ENCODE measurements around the gene ANKRD13A. TPM values are rescaled to one million over a fixed set of nuclear protein-coding genes. Genes with fewer than 3 reads are reported as not detected.

Gene ANKRD13A
- total and polyA plus RNA-seq, 9 donors = 18.3 to 53.4 (median 35.2) TPM

GRCh38 chr12:110029290-110029815, 30.1 kb downstream of the ANKRD13A start:
- Histone ChIP-seq H3K27me3 (no peaks in the 10 kb centered on the region), H3K9me3 (no peaks in the 10 kb centered on the region), H3K4me3 (no peak overlapping the region), H3K36me3 (no peaks in the 10 kb centered on the region), H3K27ac (no peak overlapping the region), H3K4me1 (ENCODE audit: insufficient read depth) (no peaks in the 10 kb centered on the region)
- DNase-seq = no peak
- no peak for TF ChIP-seq EP300 (IDR thresholded peaks at IDR 0.05)
- TF ChIP-seq POLR2A (IDR thresholded peaks at IDR 0.05) = no peak
- 69 to 92% (median 77%) methylated on average over 2 of the region's 2 CpGs for WGBS, 3 donors
- intact Hi-C loops (cut with DNase I) = no loop called here

DNA sequence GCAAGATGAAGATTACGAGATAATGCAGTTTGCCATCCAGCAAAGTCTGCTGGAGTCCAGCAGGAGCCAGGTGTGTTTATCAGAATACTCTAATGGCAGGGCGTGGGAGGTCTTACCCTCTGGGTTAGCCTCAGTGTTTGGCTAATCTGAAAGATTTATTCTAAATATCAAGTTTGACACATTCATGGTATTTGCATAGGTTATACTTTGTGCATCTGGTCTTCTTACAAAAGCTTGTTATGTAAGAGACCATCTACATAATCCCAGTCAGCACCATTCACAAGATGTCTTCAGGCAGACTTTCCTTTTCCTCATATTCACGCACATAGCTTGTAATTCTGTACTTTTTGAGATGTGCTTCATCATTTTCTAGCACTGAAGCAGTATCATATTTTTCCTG, 34.7 kb downstream of the ANKRD13A start:
- intact Hi-C loops (cut with DNase I) = no loop called here
- no peaks in the 10 kb centered on the region for H3K36me3 ChIP-seq
- DNase-seq = no peak

GRCh38 chr12:110035534-110036104, 36.4 kb downstream of the ANKRD13A start:
- H3K4me1 ChIP-seq (ENCODE audit: insufficient read depth) = peaks cover 6% of the 10 kb centered on the region

More for the DNA sequence above, 34.7 kb downstream of the ANKRD13A start:
- TF ChIP-seq, protein P1, sequence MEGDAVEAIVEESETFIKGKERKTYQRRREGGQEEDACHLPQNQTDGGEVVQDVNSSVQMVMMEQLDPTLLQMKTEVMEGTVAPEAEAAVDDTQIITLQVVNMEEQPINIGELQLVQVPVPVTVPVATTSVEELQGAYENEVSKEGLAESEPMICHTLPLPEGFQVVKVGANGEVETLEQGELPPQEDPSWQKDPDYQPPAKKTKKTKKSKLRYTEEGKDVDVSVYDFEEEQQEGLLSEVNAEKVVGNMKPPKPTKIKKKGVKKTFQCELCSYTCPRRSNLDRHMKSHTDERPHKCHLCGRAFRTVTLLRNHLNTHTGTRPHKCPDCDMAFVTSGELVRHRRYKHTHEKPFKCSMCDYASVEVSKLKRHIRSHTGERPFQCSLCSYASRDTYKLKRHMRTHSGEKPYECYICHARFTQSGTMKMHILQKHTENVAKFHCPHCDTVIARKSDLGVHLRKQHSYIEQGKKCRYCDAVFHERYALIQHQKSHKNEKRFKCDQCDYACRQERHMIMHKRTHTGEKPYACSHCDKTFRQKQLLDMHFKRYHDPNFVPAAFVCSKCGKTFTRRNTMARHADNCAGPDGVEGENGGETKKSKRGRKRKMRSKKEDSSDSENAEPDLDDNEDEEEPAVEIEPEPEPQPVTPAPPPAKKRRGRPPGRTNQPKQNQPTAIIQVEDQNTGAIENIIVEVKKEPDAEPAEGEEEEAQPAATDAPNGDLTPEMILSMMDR (IDR thresholded peaks at IDR 0.05) = no peak
- TF ChIP-seq EP300 (IDR thresholded peaks at IDR 0.05) (no peak), POLR2A (IDR thresholded peaks at IDR 0.05) (no peak)
- no peak overlapping the region for H3K4me3 ChIP-seq
- peaks cover 2% of the 10 kb centered on the region for H3K4me1 ChIP-seq (ENCODE audit: insufficient read depth)
- no peak overlapping the region for H3K27ac ChIP-seq
- WGBS, 3 donors = 93% methylated on average over 3 of the region's 3 CpGs
- H3K9me3 ChIP-seq = no peaks in the 10 kb centered on the region
- no peaks in the 10 kb centered on the region for H3K27me3 ChIP-seq

GRCh38 chr12:110037315-110037714, 38.1 kb downstream of the ANKRD13A start:
- 88 to 90% (median 88%) methylated on average over 4 to 5 of the region's 5 CpGs for WGBS, 3 donors
- Histone ChIP-seq H3K36me3 (no peaks in the 10 kb centered on the region), H3K27ac (no peak overlapping the region), H3K4me3 (no peak overlapping the region), H3K4me1 (ENCODE audit: insufficient read depth) (peaks cover 6% of the 10 kb centered on the region), H3K27me3 (no peaks in the 10 kb centered on the region), H3K9me3 (no peaks in the 10 kb centered on the region)
- no peak for DNase-seq
- TF ChIP-seq EP300 (IDR thresholded peaks at IDR 0.05) (no peak), POLR2A (IDR thresholded peaks at IDR 0.05) (no peak)
- TF ChIP-seq, protein P1 (IDR thresholded peaks at IDR 0.05) = no peak
- intact Hi-C loops (cut with DNase I) = no loop called here

More at GRCh38 chr12:110035534-110036104, 36.4 kb downstream of the ANKRD13A start:
- Histone ChIP-seq H3K36me3 (no peaks in the 10 kb centered on the region), H3K27me3 (no peaks in the 10 kb centered on the region), H3K9me3 (no peaks in the 10 kb centered on the region), H3K27ac (no peak overlapping the region), H3K4me3 (no peak overlapping the region)
- no peak for DNase-seq
- TF ChIP-seq, protein P1 (IDR thresholded peaks at IDR 0.05) = no peak
- TF ChIP-seq POLR2A (IDR thresholded peaks at IDR 0.05) (no peak), EP300 (IDR thresholded peaks at IDR 0.05) (no peak)
- intact Hi-C loops (cut with DNase I) = no loop called here
- WGBS, 3 donors = 69 to 80% (median 75%) methylated on average over 7 of the region's 7 CpGs

DNA sequence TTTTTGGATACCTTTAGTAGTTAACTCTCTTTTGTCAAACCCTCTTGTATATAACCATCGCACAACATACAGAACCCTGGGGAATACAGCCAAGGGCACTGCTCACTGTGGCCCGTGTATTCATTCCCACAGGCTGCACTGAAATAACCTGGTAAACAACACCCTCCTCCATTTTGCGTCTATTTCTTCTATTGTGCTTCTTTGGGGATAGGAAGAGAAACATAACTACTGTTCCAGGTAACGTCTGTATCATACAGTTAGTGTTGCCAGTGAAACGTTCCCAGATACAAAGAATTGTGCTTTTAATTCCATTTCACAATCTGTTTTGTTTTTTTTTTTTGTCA, 39.5 kb downstream of the ANKRD13A start:
- intact Hi-C loops (cut with DNase I) = no loop called here
- WGBS, 3 donors = 8 to 33% (median 13%) methylated on average over 5 of the region's 5 CpGs
- H3K27ac ChIP-seq = peak overlapping the region in 1 of 2 donors; percentile 6
- H3K4me1 ChIP-seq (ENCODE audit: insufficient read depth) = peaks cover 6% of the 10 kb centered on the region
- TF ChIP-seq, protein P1 (IDR thresholded peaks at IDR 0.05) = no peak
- TF ChIP-seq POLR2A (IDR thresholded peaks at IDR 0.05) = no peak
- no peaks in the 10 kb centered on the region for H3K9me3 ChIP-seq
- DNase-seq = no peak
- no peak overlapping the region for H3K4me3 ChIP-seq
- no peaks in the 10 kb centered on the region for H3K36me3 ChIP-seq
- H3K27me3 ChIP-seq = no peaks in the 10 kb centered on the region

Measured in ovary (tissue), 9 donors.